ENCODE data around the gene DCAF4.

- TF ChIP-seq CTCF (IDR thresholded peaks at IDR 0.05) (no peak), POLR2A (IDR thresholded peaks at IDR 0.05) (no peak), POLR2AphosphoS5 (IDR thresholded peaks at IDR 0.05) (no peak), EP300 (IDR thresholded peaks at IDR 0.05) (no peak)
These were observed 6.6 kb downstream of the DCAF4 start for GRCh38 chr14:72932893-72933292.

Data from gastroesophageal sphincter (tissue), 3 donors.